Smooth muscle cell (in vitro differentiated cells): ENCODE results near the gene FLRT2. TPM values are rescaled to one million over a fixed set of nuclear protein-coding genes. Genes with fewer than 3 reads are reported as not detected.

ENCODE experiments used
- DNase-seq: peaks from one replicate; lab custom pipeline; 2025; ENCODE audit not compliant: unreplicated experiment; lab: John Stamatoyannopoulos, UW
- H2AFZ ChIP-seq: fragments of 200-600 bp; sonication (generic); 2 replicates; pipeline ENCODE4 v1.6.0; 2016; ENCODE audit warnings: antibody characterized with exemption, low read depth, mild to moderate bottlenecking
- H3F3A ChIP-seq: fragments of 200-600 bp; sonication (generic); 2 replicates; pipeline ENCODE4 v1.6.0; 2017; ENCODE audit warnings: antibody characterized with exemption, low read depth
- H3K27ac ChIP-seq: fragments of 200-600 bp; sonication (generic); 2 replicates; pipeline ENCODE4 v1.5.1; 2016; ENCODE audit warnings: low read depth, mild to moderate bottlenecking
- H3K27me3 ChIP-seq: fragments of 200-600 bp; sonication (generic); 2 replicates; pipeline ENCODE4 v1.6.1; 2016; ENCODE audit warnings: low read depth, mild to moderate bottlenecking
- H3K36me3 ChIP-seq: fragments of 200-600 bp; sonication (generic); 2 replicates; pipeline ENCODE4 v1.5.1; 2016; ENCODE audit warnings: low read depth
- H3K4me1 ChIP-seq: fragments of 200-600 bp; sonication (generic); 2 replicates; pipeline ENCODE4 v1.5.1; 2016; ENCODE audit warnings: low read depth
- H3K4me2 ChIP-seq: fragments of 200-600 bp; sonication (generic); 2 replicates; pipeline ENCODE4 v1.6.0; 2016; ENCODE audit warnings: mild to moderate bottlenecking
- H3K4me3 ChIP-seq: fragments of 200-600 bp; sonication (generic); 2 replicates; pipeline ENCODE4 v1.5.1; 2016; ENCODE audit warnings: mild to moderate bottlenecking
- H3K79me2 ChIP-seq: fragments of 200-600 bp; sonication (generic); 2 replicates; pipeline ENCODE4 v1.6.0; 2016; ENCODE audit warnings: low read depth, mild to moderate bottlenecking
- H3K9ac ChIP-seq: fragments of 200-600 bp; sonication (generic); 2 replicates; pipeline ENCODE4 v1.6.0; 2016; ENCODE audit warnings: low read depth
- H3K9me3 ChIP-seq: fragments of 200-600 bp; sonication (generic); replicated peaks from 2 replicates; pipeline ENCODE4 v1.5.1; 2016; ENCODE audit warnings: low read depth
- H4K20me1 ChIP-seq: fragments of 200-600 bp; sonication (generic); 2 replicates; pipeline ENCODE4 v1.6.0; 2016; ENCODE audit warnings: low read depth
- WGBS: methylation state at CpG from one replicate; pipeline ENCODE4 v1.1.7; 2016; ENCODE audit warnings: low lambda C conversion rate; 5-methylcytosine and 5-hydroxymethylcytosine counted together
- polyA plus RNA-seq: library from polyadenylated mRNA; unstranded; fragments of >200 nt; fragmentation: Nextera tagmentation; extraction: Ambion mirVana; gene quantifications from 2 replicates; pipeline ENCODE4 v1.2.1, GENCODE V29; 2016
- total RNA-seq: library from RNA; depleted of rRNA; stranded (reverse); fragments of >200 nt; gene quantifications from 2 replicates; pipeline ENCODE4 v1.2.3, GENCODE V29; 2014
- TF ChIP-seq, protein P1 (sequence below): fragments of 200-600 bp; sonication (generic); IDR thresholded peaks from 2 replicates; pipeline ENCODE4 v1.5.1; 2017; ENCODE audit warnings: borderline replicate concordance, mild to moderate bottlenecking, antibody characterized with exemption; ENCODE audit not compliant: insufficient read depth, poor library complexity, severe bottlenecking

FLRT2 gene
- total and polyA plus RNA-seq, 2 experiments from 2014 or later: 52.3 to 104 TPM

DNA sequence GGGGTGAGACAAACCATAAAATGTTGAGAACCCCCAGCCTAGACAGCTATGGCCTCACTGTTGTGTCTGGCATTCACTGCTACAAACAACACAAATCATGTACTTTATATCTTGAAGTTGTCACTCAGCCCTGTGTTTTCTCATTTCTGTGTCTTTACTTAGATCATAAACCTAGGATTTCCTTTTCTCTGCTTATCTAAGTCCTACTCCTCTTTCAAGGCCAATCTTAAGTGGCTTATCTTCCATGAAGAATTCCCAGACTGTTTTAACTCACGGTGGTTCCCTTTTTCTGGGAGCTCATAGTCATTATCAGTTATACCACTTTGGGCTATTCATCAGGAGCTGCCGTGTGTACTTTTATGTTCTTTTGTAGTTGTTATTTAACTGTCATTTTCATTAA is 42.1 kb downstream of the FLRT2 start:
- TF ChIP-seq, protein P1, sequence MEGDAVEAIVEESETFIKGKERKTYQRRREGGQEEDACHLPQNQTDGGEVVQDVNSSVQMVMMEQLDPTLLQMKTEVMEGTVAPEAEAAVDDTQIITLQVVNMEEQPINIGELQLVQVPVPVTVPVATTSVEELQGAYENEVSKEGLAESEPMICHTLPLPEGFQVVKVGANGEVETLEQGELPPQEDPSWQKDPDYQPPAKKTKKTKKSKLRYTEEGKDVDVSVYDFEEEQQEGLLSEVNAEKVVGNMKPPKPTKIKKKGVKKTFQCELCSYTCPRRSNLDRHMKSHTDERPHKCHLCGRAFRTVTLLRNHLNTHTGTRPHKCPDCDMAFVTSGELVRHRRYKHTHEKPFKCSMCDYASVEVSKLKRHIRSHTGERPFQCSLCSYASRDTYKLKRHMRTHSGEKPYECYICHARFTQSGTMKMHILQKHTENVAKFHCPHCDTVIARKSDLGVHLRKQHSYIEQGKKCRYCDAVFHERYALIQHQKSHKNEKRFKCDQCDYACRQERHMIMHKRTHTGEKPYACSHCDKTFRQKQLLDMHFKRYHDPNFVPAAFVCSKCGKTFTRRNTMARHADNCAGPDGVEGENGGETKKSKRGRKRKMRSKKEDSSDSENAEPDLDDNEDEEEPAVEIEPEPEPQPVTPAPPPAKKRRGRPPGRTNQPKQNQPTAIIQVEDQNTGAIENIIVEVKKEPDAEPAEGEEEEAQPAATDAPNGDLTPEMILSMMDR: no peak
- 7% methylated on average over 2 of the region's 2 CpGs for WGBS
- peaks cover 56% of the 10 kb centered on the region for H3K4me1 ChIP-seq
- no peaks in the 10 kb centered on the region for H3K9me3 ChIP-seq
- peaks cover 35% of the 10 kb centered on the region for H3K79me2 ChIP-seq
- no peaks in the 10 kb centered on the region for H3K27me3 ChIP-seq
- no peak overlapping the region for H2AFZ ChIP-seq
- no peak overlapping the region for H3K4me3 ChIP-seq
- no peak overlapping the region for H3K9ac ChIP-seq
- H3F3A ChIP-seq: peaks cover 30% of the 10 kb centered on the region
- H3K4me2 ChIP-seq: peak overlapping the region; percentile 48
- H3K36me3 ChIP-seq: no peaks in the 10 kb centered on the region
- H4K20me1 ChIP-seq: no peaks in the 10 kb centered on the region
- peak overlapping the region; percentile 91 for H3K27ac ChIP-seq
- DNase-seq: no peak

DNA sequence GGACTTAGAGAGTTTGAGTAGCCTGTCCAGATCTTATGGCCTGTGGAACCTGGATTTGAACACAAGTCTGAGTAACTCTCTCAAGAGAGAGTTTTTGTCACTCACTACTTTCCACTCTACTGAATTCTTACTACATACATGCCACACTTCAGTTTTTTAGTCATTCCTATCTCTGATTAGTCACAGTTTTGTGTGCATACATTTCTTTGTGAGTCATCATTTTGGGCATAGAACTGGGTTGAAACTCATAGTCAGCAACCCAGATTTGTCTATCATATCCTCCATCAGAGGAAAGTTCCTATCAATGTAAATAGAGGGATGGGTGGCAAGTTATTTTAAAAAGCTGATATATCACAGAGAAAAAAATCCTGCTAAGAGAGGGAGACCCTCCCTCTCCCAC is 42.9 kb downstream of the FLRT2 start:
- Histone ChIP-seq H2AFZ (no peak overlapping the region), H3K36me3 (no peaks in the 10 kb centered on the region), H3K9ac (peak overlapping the region; percentile 27), H3K4me2 (peak overlapping the region; percentile 50), H3K79me2 (peaks cover 41% of the 10 kb centered on the region), H4K20me1 (no peaks in the 10 kb centered on the region), H3K9me3 (no peaks in the 10 kb centered on the region), H3F3A (peaks cover 30% of the 10 kb centered on the region), H3K4me3 (no peak overlapping the region), H3K27me3 (no peaks in the 10 kb centered on the region), H3K27ac (peak overlapping the region; percentile 91), H3K4me1 (peaks cover 56% of the 10 kb centered on the region)
- TF ChIP-seq, protein P1: no peak
- DNase-seq: no peak

DNA sequence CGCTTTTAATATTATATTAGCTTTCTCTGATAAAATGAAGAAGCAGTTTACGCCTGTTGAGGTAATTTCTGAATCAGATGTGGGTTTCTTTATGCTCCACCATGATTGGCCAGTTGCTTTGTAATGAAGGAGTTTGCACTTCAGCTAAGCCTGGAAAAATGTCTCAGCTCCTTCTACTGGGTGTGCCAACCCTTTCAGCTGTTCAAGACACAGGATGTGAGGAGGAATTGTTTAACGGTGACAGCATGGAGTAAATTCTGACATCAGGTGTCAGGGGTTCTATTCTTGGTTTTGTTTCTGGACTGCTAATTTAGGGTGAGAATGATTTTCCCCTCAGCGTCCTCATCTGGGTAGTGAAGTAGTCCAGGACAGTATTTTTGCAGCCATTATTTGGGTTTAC is 43.5 kb downstream of the FLRT2 start:
- 38% methylated on average over 4 of the region's 4 CpGs for WGBS
- TF ChIP-seq, protein P1: no peak
- H3K79me2 ChIP-seq: peaks cover 36% of the 10 kb centered on the region
- peak overlapping the region; percentile 50 for H3K4me2 ChIP-seq
- peaks cover 58% of the 10 kb centered on the region for H3K4me1 ChIP-seq
- H3K27ac ChIP-seq: peak overlapping the region; percentile 91
- no peaks in the 10 kb centered on the region for H4K20me1 ChIP-seq
- no peaks in the 10 kb centered on the region for H3K36me3 ChIP-seq
- H3K9me3 ChIP-seq: no peaks in the 10 kb centered on the region
- no peak for DNase-seq
- H3K27me3 ChIP-seq: no peaks in the 10 kb centered on the region
- no peak overlapping the region for H3K4me3 ChIP-seq
- H3F3A ChIP-seq: peaks cover 28% of the 10 kb centered on the region
- H3K9ac ChIP-seq: peak overlapping the region; percentile 27
- H2AFZ ChIP-seq: no peak overlapping the region

DNA sequence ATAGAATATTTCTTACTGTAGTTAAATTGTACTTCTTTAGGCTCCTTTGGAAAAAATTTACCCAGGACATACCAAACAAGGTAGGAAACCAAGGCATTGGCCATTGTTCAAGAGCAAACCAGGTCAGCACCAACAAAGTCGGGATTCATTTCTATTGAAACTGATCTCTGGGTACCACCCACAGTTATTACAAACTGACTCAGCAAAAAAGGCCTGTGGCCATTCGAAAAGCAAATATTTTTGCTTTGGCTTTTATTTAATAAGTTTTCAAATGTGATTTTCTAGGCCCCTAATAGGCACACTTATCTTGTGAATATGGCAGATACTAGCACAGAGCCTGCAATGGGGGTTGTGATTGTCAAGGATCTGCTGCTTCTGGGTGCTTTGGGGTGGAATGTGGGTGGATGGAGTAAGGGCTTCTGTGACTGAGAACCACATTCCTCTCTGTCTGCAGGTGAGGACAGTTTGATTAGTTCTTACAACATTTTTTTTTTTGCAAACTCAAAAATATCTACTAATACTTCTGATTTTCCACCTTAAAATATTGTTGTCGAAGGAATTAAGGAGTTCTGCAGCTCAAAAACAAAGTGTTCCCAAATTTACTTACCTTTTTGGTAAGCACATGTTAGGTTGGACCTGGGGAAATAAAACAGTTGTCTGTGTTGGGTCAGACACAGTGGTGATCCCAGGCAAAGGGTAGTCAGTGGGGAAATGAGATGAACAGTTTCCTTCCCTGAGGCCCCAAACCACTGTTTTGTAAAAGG is 45.1 kb downstream of the FLRT2 start:
- Histone ChIP-seq H3K27me3 (no peaks in the 10 kb centered on the region), H3K4me2 (peak overlapping the region; percentile 68)

More for the DNA sequence above, 45.1 kb downstream of the FLRT2 start:
- H2AFZ ChIP-seq: no peak overlapping the region
- H3F3A ChIP-seq: peaks cover 21% of the 10 kb centered on the region
- H3K36me3 ChIP-seq: no peaks in the 10 kb centered on the region
- no peaks in the 10 kb centered on the region for H3K9me3 ChIP-seq
- H3K4me3 ChIP-seq: no peak overlapping the region
- no peak for DNase-seq
- peak overlapping the region; percentile 42 for H3K9ac ChIP-seq
- no peaks in the 10 kb centered on the region for H4K20me1 ChIP-seq
- peak overlapping the region; percentile 84 for H3K27ac ChIP-seq
- peaks cover 32% of the 10 kb centered on the region for H3K79me2 ChIP-seq
- WGBS: 66% methylated on average over 3 of the region's 3 CpGs
- TF ChIP-seq, protein P1: no peak
- peaks cover 58% of the 10 kb centered on the region for H3K4me1 ChIP-seq
